NOMO-1 treated with dmso at 0.1 percent for 144 hours (cell line): ENCODE data around the gene PRKD1.

ENCODE experiments used
- DNase-seq: peaks from one replicate; lab custom pipeline; 2025; ENCODE audit not compliant: unreplicated experiment; lab: John Stamatoyannopoulos, UW

Gene PRKD1

DNA sequence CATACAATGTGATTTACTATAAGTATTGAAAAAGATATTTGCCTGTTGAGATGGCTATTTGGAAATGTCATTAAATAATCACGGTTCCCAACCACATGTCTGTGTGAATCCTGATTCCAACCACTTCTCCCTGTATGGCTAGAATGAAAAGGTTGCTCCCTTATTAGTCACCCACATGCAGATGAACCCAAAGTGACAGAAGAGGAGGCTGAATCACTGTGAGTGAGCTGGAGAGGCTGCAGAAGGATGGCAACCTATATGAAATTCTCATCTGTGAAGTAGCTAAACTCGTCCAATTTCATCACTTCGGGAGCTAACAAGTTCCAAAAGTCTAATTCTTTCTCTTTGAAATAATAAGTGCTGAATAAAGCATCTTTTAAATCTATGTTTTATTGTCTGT lies 300.5 kb downstream of the PRKD1 start:
- DNase-seq, result no peak

DNA sequence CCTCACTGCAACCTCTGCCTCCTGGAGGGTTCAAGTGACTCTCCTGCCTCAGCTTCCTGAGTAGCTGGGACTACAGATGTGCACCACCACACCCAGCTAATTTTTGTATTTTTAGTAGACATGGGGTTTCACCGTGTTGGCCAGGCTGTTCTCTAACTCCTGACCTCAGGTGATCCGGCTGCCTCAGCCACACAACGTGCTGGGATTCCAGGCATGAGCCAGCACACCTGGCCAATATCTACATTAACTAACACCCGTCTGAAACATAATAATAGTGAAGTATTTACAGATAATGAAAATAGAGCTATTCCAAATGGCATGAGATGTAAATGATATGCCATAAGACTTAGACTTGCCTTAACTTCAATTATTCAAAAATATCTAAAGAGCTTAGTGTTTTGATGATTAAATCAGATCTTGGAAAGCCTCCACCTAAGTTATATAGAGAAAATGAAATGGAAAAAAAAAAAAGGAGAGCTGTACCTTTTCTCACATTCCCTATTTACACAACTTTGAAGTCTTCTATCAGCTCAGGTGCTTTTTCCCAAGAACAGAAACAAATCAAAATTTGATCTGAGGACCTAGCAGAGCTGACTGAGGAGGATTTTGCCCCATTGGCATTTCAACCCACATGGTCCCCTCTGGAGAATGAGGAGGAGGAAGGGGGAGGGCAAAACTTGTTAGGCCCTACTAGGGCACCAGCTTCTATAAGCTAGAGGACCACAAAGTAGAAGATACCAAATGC lies 309.2 kb downstream of the PRKD1 start:
- no peak for DNase-seq

DNA sequence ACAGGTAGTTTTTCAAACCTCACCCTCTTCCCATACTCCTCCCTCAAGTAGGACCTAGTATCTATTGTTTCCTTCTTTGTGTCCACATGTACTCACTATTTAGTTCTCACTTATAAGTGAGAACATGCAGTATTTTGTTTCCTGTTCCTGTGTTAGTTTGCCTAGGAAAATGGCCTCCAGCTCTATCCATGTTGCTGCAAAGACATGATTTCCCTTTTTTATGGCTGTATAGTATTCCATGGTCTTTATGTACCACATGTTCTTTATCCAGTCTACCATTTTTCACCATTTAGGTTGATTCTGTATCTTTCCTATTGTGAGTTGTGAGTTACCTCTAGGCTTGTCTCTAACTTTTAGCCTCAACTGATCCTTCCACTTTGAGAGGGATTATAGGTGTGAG lies 310.7 kb downstream of the PRKD1 start:
- no peak for DNase-seq

DNA sequence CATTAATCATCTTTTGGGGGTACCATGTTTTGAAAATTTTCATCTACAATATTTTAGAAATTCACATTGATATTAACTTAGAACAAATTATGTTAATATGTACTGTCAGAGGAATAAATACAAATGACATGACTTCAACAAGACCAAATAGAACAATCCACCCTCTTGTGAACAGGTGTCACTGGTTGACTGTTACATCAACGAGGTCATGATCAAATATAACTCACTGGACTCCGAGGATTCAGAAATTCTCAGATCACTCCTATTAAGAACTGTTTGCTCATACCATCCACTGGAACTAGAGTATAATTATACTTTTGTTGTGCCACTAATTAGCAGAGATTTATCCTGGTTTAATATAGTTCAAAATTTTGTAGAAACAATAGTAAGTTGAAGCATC lies 318.8 kb downstream of the PRKD1 start:
- DNase-seq, result no peak

DNA sequence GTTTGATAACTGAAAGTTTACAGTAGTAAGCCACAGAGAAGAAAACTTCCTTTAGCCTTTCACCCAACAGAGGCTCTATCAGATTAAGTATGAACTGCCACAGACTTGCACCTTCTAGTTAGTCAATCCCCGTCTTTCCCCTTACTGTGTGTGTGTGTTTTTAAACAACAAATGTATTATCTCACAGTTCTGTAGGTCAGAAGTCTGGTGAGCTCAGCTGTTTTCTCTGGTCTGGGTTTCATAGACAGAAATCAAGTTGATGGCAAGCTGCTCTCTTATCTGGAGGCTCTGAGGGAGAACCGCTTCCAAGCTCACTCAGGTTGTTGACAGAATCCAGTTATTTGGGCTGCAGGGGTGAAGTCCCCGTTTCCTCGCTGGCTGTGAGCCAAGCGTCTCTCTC lies 320.5 kb downstream of the PRKD1 start:
- DNase-seq, result no peak

DNA sequence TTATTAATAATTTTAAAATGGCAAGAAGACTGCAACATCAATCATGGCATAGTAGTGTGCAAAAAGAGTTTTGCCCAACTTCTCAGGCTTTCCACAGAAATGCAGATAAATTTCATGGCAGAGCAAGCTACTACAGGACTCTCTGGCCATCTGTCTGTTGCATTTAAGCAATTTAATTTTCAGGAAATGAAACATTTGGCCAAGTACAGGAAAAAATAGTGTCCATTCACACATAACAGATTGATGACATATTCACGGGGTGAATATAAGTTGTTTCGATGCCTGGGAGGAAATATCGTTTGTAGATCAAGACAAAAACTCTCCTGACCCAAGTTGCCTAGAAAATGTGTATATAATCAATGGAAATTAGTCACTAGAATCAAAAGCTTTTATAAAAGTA lies 324.0 kb downstream of the PRKD1 start:
- DNase-seq, result no peak

DNA sequence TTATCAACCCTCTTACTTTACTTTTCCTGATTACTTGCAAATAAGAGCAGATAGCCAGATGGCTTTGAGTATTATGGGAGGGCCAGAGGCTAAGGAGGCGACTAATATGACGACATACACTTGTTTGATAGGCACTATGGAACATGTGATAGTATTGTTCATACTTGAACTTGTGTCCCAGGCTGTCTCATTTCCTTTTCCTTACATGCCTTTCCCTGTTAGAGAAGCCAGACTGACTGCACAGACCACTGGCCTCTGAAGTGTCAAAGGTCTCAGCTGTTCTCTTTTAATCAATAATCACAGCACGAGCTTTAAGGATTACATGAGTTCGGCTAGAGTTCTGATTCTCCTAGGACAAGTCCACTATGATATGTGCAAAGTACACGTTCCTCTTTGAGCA lies 326.0 kb downstream of the PRKD1 start:
- DNase-seq, result no peak

DNA sequence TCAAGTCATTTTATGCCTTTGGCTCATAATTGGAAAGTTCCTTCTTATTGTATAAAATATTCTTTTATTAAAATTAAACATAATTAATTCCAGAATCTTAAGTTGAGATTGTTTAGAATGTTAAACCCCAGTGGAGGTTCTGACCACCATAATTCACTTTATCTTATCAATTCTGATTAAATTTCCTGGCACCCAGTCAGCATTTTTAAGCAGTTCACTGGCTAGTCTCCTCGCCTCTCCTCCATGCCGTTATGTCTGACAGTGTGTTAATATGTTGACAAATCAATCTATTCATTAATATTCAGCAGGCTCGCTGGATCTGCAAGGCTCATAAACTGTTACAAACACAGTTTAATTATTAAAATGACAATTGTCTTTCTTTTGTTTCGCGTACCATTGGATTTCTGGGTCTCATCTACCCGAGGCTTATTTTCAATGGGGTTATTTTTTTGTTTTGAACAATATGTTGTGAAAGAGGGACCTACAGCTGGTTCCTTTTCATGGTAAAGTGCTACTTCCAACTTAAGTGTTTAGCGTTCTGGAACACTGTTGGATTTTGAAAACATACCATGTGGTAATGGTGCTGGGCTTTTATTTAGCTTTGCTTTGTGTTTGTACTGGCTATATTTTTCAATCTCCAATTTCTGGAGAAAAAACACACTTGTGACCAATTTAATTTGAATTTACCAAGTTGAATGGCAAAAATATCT lies 339.7 kb downstream of the PRKD1 start:
- DNase-seq, result no peak

DNA sequence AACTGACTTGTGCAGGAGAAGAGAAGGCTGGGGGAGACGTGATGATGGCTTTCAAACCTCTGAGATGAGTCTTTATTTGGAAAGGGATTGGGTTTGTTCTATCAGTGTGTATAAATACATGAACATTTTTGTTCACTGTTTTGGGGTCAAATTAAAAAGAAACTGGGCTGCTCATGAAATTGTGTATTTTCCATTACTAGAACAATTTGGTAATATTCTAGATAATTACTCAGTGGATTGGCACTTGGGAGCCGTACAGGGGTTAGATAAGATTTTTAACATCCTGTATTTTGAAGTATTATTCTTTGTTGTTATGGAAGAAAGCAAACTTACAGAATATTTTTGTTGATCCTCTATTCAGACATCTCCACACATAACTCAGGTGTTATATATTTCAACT lies 340.6 kb downstream of the PRKD1 start:
- no peak for DNase-seq

DNA sequence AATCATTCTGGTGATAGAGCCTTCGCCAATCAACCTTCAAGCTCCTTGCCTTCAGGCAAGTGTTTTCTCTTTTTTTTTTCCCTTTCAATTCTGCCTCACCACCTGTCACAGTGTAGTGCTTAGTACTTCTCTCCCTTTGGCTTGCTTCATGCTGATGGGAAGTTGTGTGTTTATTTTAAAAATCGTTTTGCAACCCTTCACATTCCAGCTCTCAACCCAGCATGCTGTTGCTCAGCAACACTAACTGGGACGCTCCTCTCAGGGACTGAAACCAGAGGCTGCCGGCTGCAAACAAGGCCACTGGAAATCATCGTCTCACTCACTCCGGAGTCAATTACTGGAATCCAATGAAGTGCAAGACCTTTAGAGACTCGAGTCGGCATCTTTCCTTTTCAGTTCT lies 342.7 kb downstream of the PRKD1 start:
- DNase-seq, result no peak

DNA sequence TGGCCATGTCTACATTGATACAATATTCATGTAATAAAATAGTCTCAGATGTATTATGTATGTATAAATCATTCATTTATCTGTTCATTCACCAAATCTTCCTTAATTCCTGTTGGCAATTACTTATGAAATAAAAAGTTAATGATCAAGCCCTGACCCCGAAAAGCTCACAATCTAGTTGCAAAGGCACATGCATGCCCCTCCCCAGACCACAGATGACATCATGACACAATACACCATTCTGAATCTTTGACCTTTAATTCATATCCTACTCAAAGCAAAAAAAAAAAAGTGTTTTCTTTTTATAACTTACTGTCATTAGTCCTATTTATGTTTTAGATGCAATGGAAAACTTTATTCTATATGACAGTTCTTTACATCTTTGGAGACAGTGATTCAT lies 346.9 kb downstream of the PRKD1 start:
- DNase-seq, result no peak

DNA sequence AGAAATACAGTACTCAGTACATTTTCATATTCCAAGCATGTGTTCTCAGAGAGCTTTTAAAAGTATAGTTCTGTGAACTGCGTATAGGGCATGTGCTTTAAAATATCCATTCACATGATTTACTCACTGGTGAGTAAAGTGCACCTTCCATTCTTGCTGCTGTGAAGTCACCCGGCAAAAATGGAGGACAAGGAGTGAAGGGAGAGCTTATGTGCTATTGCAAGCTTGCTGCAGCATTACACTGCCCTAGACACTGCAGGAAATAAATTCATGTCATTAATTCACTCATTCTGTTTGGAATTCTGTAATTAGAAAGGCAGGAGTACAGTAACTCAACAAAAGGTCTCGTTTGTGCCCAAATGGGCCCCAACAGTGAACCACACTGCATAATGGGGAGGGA lies 347.8 kb downstream of the PRKD1 start:
- no peak for DNase-seq

DNA sequence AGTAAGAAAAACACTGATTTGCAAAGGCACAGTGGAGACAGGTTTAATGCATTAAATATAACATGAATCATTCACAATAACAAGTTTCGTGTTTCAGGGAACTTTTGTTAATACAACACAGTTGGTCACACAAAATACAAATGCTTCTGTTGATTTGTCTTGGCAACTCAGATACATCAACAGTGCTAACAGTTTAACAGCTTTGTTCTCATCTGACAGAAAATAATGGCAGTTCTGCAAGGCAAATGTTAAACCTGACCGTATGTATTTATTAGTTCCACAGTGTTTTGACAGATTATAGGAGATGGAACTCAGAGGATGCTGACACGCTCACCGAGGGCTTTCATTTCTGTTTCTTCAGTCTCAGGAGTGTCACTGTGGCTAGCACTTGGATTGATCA lies 350.7 kb downstream of the PRKD1 start:
- no peak for DNase-seq

DNA sequence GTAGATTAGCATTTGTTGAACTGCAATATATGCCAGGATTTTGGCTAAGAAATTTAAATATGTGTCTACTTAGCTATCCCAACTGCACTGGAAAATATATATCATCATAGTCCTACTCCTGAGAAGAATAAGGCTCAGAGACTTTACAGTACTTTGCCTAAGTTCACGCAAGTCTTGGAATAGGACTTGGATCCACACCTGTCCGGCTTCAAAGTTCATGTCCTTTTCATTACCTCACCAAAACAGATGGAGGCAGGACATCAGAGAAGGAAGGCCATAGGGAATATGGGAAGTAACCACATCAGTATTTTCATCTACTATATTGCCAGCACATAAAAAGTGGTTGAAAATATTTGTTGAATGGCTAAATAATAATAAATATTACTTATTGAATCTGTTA lies 358.5 kb downstream of the PRKD1 start:
- no peak for DNase-seq

DNA sequence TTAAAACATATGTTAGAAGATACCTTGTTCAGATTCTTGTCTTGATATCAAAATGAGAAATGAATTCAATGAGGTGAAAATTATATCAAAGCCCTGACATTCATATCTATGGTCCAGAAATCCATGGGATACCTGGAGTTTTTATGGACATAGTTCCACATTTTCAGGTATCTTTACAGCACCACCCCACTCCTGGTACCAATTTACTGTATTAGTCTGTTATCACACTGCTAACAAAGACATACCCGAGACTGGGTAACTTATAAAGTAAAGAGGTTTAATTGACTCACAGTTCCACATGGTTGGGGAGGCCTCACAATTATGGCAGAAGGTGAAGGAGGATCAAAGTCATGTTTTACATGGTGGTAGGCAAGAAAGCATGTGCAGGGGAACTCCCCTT lies 361.5 kb downstream of the PRKD1 start:
- DNase-seq, result no peak

DNA sequence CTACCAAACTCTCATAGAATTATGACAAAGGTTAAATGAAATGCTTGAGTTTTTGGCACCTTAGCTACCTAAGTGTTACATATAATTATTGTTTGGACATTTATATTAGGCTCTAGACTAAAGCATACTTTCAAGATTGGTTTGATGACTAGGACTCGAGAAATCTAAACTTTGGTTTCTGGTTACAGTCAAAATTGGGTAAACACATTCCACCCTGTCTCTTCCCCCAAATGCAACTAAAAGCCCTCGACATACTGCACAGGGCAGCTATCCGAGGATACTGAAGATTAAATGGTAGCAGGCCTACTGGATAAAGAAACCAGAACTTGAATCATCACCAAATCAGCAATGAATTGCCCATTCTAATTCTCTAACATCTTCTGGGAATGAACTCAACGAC lies 369.1 kb downstream of the PRKD1 start:
- no peak for DNase-seq

DNA sequence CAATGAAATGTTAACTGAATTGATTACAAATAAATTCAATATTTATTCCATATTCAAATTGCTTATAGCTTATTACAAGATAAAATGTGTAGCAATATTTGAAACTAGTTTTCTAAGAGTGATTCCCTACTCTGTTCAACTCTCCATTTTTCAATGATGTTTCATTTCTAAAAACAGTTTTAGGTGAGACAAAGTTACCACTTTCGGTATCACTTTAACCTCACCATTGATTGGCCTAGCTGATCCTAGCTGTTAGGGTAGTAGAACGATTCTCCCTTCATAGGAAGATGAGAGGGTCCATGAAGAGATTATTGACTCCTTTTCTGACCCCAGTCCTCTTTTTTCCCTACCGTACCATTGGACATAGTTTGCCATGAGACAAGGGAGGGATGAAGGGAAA lies 373.3 kb downstream of the PRKD1 start:
- DNase-seq, result no peak

DNA sequence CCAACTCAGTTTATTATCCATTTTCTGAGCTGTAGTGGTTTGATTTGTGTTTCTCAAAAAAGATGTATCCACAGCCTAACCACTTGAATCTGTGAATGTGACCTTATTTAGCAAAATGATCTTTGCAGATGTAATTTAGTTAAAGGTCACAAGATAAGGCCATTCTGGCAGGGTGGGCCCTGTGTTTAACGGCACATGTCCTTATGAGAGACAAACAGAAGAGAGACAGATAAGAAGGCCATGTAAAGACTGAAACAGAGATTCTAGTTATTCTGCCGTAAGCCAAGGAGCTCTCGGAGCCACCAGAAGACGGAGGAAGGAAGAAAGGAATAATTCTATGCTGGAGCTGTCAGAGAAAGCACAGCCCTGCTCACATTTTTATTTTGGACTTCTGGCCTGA lies 374.2 kb downstream of the PRKD1 start:
- DNase-seq, result no peak

DNA sequence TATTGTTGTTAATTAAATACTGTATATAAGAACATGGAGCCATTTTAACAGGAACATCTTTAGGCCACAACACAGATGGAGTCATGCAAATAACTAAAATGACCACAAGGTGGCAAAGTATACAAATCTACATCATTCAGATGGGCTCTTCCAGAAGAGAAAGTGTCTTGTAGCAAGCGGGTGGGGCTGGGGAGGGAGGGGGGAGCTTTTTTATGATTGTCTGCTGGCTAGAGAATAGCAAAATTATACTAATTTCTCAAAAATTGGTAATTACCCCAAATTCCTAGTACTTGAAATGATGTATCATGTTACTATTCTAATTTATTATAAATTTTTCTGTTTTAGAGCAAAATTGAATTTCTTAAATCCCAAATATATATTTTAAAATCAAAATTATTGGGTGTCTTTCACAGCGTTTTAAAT lies 378.7 kb downstream of the PRKD1 start:
- no peak for DNase-seq

DNA sequence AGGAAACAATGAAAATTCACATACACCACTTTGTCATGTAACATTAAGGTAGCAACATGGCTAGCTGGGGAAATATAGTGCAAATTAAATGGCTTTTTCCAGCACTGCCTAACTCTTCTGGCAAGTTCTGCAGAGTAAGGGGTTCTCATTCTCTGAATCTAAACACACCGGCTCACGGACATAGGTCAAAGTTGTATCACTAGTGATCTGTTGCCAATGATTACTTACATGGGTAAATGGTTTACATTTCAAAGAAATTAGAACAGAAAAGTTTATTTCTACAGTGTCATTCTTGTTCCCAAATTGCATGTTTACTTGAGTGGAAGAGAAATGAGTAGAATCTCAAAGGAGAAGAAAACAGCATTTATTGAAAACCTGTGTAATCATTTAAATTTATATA lies 381.9 kb downstream of the PRKD1 start:
- DNase-seq, result no peak

DNA sequence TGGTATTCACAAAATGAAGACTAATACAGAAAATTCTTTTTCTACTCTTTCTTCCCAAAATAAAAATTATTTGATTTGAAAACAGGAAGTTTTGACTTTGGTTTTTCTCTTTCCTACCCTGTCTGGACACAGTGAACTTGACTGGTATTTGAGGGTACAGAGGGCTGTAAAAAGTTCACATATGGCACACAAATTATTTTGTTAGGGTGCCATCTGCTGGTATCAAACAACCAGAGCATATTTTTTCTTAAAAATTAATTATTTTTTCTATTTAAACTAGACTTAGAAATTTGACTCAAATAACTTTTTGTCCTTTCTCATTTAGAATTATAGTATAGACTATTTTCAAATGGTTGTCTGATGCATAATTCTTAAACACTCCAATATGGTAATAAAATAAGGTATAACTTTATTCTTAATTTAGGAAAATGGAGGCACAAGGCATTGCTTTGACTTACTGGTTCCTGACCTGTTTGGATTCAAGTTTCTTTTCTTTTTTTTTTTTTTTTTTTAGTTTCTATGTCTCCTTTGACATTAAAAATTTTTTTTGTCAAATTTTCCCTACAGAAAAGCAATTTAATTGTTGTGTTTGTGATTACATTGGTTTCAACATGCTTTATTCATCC lies 390.6 kb downstream of the PRKD1 start:
- no peak for DNase-seq

DNA sequence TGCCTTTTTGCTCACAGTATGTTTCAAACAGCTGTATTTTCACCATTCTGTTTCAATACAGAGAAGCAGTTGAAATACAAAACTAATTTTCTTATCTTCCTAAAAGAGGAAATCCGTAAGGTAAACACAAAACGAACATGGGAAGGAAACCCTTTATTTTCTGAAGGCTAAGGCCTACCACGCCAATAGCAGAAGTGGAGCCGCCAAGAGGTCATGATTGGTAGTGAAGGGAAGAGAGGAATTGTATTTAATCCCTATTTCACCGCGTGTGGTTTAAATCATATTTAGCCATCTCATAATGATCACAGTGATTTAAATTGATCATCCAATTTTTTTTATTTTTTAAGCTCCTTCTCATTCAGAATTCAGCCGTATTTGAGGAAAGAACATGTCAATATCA lies 398.2 kb downstream of the PRKD1 start:
- no peak for DNase-seq
